MCF 10A (cell line): ENCODE measurements around the gene G0S2. TPM values are rescaled to one million over a fixed set of nuclear protein-coding genes. Genes with fewer than 3 reads are reported as not detected.

ENCODE experiments used
- BruUV-seq: library from RNA; stranded (reverse); fragments of 400-500 nt; replicated peaks from 2 replicates; lab custom pipeline; 2021; lab: Mats Ljungman, UMichigan
- CTCF ChIA-PET: fragments of 300-600 bp; sonication (Branson Sonifier 250); formaldehyde crosslinking; extraction: SDS; loops from one replicate; lab custom pipeline; 2021; ENCODE audit warnings: antibody characterized with exemption, inconsistent platforms; lab: Yijun Ruan, JAX
- POLR2A ChIA-PET: fragments of 300-600, 350-650 bp; sonication (Branson Sonifier 250); formaldehyde crosslinking; extraction: SDS; loops from one replicate; lab custom pipeline; 2020; ENCODE audit warnings: antibody characterized with exemption, inconsistent platforms; lab: Yijun Ruan, JAX
- DNase-seq: peaks from one replicate; pipeline ENCODE4 v3.0.0-alpha.2; 2018; ENCODE audit not compliant: unreplicated experiment
- H3K27ac Mint-ChIP-seq: one replicate; pipeline ENCODE4 v1.8.0; 2022; ENCODE audit warnings: mild to moderate bottlenecking, low read depth, mixed read lengths; ENCODE audit not compliant: unreplicated experiment
- H3K27me3 Mint-ChIP-seq: one replicate; pipeline ENCODE4 v1.8.0; 2022; ENCODE audit warnings: mixed read lengths; ENCODE audit not compliant: insufficient read depth, unreplicated experiment
- H3K36me3 Mint-ChIP-seq: one replicate; pipeline ENCODE4 v1.8.0; 2022; ENCODE audit warnings: mild to moderate bottlenecking, moderate library complexity, mixed read lengths; ENCODE audit not compliant: insufficient read depth, unreplicated experiment
- H3K4me1 Mint-ChIP-seq: one replicate; pipeline ENCODE4 v1.8.0; 2022; ENCODE audit warnings: mixed read lengths; ENCODE audit not compliant: insufficient read depth, unreplicated experiment
- H3K4me3 Mint-ChIP-seq: one replicate; pipeline ENCODE4 v1.8.0; 2022; ENCODE audit warnings: mild to moderate bottlenecking, moderate library complexity, mixed read lengths; ENCODE audit not compliant: unreplicated experiment
- H3K9me3 Mint-ChIP-seq: one replicate; pipeline ENCODE4 v1.8.0; 2022; ENCODE audit warnings: mixed read lengths; ENCODE audit not compliant: unreplicated experiment
- CTCF ChIP-seq: fragments of 200-600 bp; IDR thresholded peaks from one replicate; pipeline ENCODE4 v1.8.0; 2022; ENCODE audit warnings: antibody characterized with exemption, mild to moderate bottlenecking; ENCODE audit not compliant: unreplicated experiment
- intact Hi-C: fragments of 100-400 bp; cut with micrococcal nuclease; formaldehyde crosslinking; loops from 2 replicates; pipeline ENCODE4 v1.14.1; 2022
- total RNA-seq: library from RNA; stranded (reverse); gene quantifications from 2 replicates; pipeline ENCODE4 v1.2.3, GENCODE V29; 2022

Gene G0S2
- total RNA-seq, 1 experiment from 2014 or later, result not detected

GRCh38 chr1:209653915-209654351 is 21.3 kb upstream of the G0S2 start:
- peak overlapping the region; percentile 99 for H3K27ac Mint-ChIP-seq
- H3K4me3 Mint-ChIP-seq, result peak overlapping the region; percentile 37
- intact Hi-C loops, result loop anchor here (1.0 to 10.0 kb wide), 4 partner anchors 38 to 249 kb away; no protein-coding TSS in a partner anchor
- TF ChIP-seq CTCF, result no peak
- ChIA-PET CTCF (interaction anchor here (0.6 to 21.0 kb wide), 26 partner anchors 8 to 239 kb away, joined by 3 to 564 read pairs (median 6); partner anchors contain the start of genes G0S2 and UTP25), POLR2A (interaction anchor here (0.9 to 18.4 kb wide), 24 partner anchors 8 to 284 kb away, joined by 3 to 458 read pairs (median 12); partner anchors contain the start of genes C1orf74, G0S2 and IRF6)
- H3K27me3 Mint-ChIP-seq, result no peaks in the 10 kb centered on the region
- H3K36me3 Mint-ChIP-seq, result peaks cover 27% of the 10 kb centered on the region
- peaks cover 85% of the 10 kb centered on the region for H3K4me1 Mint-ChIP-seq
- no TSS peak for BruUV-seq
- H3K9me3 Mint-ChIP-seq, result no peaks in the 10 kb centered on the region
- peak; percentile 71 for DNase-seq

- no peaks in the 10 kb centered on the region for H3K9me3 Mint-ChIP-seq
- H3K27me3 Mint-ChIP-seq, result no peaks in the 10 kb centered on the region
- ChIA-PET POLR2A (interaction anchor here (0.5 to 18.4 kb wide), 15 partner anchors 6 to 300 kb away, joined by 3 to 458 read pairs (median 7); partner anchors contain the start of genes G0S2 and IRF6), CTCF (interaction anchor here (0.7 to 21.0 kb wide), 11 partner anchors 11 to 448 kb away, joined by 3 to 564 read pairs (median 4); no protein-coding TSS in a partner anchor)
- peaks cover 10% of the 10 kb centered on the region for H3K36me3 Mint-ChIP-seq
- peak overlapping the region; percentile 99 for H3K27ac Mint-ChIP-seq
- H3K4me1 Mint-ChIP-seq, result peaks cover 92% of the 10 kb centered on the region
- no TSS peak for BruUV-seq
- intact Hi-C loops, result loop anchor here (2.0 to 10.0 kb wide), 2 partner anchors 17 to 251 kb away; no protein-coding TSS in a partner anchor
- TF ChIP-seq CTCF, result no peak
- peak; percentile 93 for DNase-seq
- no peak overlapping the region for H3K4me3 Mint-ChIP-seq
Measured at GRCh38 chr1:209655411-209656231, 19.6 kb upstream of the G0S2 start.

GRCh38 chr1:209657140-209657879 is 17.9 kb upstream of the G0S2 start:
- TF ChIP-seq CTCF, result no peak
- H3K27ac Mint-ChIP-seq, result peak overlapping the region; percentile 99
- H3K27me3 Mint-ChIP-seq, result no peaks in the 10 kb centered on the region
- peaks cover 86% of the 10 kb centered on the region for H3K4me1 Mint-ChIP-seq
- CTCF ChIA-PET, result interaction anchor here (0.5 to 21.0 kb wide), 16 partner anchors 8 to 218 kb away, joined by 3 to 564 read pairs (median 6); no protein-coding TSS in a partner anchor
- BruUV-seq, result TSS peak; percentile 5
- H3K9me3 Mint-ChIP-seq, result no peaks in the 10 kb centered on the region
- H3K4me3 Mint-ChIP-seq, result peak overlapping the region; percentile 41
- intact Hi-C loops, result loop anchor here (2.0 to 10.0 kb wide), 2 partner anchors 15 to 253 kb away; no protein-coding TSS in a partner anchor
- peaks cover 6% of the 10 kb centered on the region for H3K36me3 Mint-ChIP-seq
- DNase-seq, result peak; percentile 99
- POLR2A ChIA-PET, result interaction anchor here (0.7 to 18.4 kb wide), 21 partner anchors 5 to 302 kb away, joined by 3 to 458 read pairs (median 7); partner anchors contain the start of genes G0S2, IRF6 and LAMB3
